Neuronal stem cell (in vitro differentiated cells): ENCODE measurements around the gene TNNI2.
A peak's percentile ranks its signal among the peaks of the same experiment; 100 is the strongest.

Experiments
- DNase-seq: peaks from one replicate; pipeline ENCODE4 v3.0.0-alpha.2; 2013; ENCODE audit warnings: low spot score
- H2AFZ ChIP-seq: one replicate; pipeline ENCODE4 v1.6.1; 2013; ENCODE audit warnings: mild to moderate bottlenecking, low read length, inconsistent platforms
- H2AK5ac ChIP-seq: 2 replicates; pipeline ENCODE4 v1.6.1; 2013; ENCODE audit warnings: low read depth, mild to moderate bottlenecking, inconsistent platforms, low read length, moderate library complexity, mixed read lengths
- H2BK120ac ChIP-seq: 2 replicates; pipeline ENCODE4 v1.6.1; 2013; ENCODE audit warnings: low read depth, mild to moderate bottlenecking, inconsistent platforms, low read length, moderate library complexity, mixed read lengths
- H2BK12ac ChIP-seq: one replicate; pipeline ENCODE4 v1.6.1; 2013; ENCODE audit warnings: low read length, inconsistent platforms
- H2BK15ac ChIP-seq: 2 replicates; pipeline ENCODE4 v1.6.1; 2013; ENCODE audit warnings: mild to moderate bottlenecking, low read length, inconsistent platforms, mixed read lengths
- H2BK5ac ChIP-seq: one replicate; pipeline ENCODE4 v1.6.1; 2013; ENCODE audit warnings: inconsistent platforms, mild to moderate bottlenecking, low read length, moderate library complexity
- H3K14ac ChIP-seq: one replicate; pipeline ENCODE4 v1.6.1; 2013; ENCODE audit warnings: low read length, inconsistent platforms
- H3K18ac ChIP-seq: 2 replicates; pipeline ENCODE4 v1.6.1; 2013; ENCODE audit warnings: low read length, inconsistent platforms
- H3K23ac ChIP-seq: 2 replicates; pipeline ENCODE4 v1.6.1; 2013; ENCODE audit warnings: low read depth, mild to moderate bottlenecking, mixed read lengths, low read length, inconsistent platforms; ENCODE audit not compliant: poor library complexity
- H3K27ac ChIP-seq: replicated peaks from 3 replicates; pipeline ENCODE4 v1.5.1; 2013; ENCODE audit warnings: low read length, inconsistent platforms
- H3K27me3 ChIP-seq, 3 experiments: 2 replicates each; pipeline ENCODE4 v1.6.1; 2013; ENCODE audit warnings: low read length in 3 of 3, mild to moderate bottlenecking in 2 of 3, inconsistent platforms in 1 of 3, low read depth in 1 of 3, mixed read lengths in 1 of 3, moderate library complexity in 1 of 3; ENCODE audit not compliant: control insufficient read depth in 3 of 3, insufficient read depth in 3 of 3
- H3K36me3 ChIP-seq, 2 donors: replicated peaks in 1 of 2; 2 replicates each; pipeline ENCODE4 v1.6.1; 2013; ENCODE audit warnings: low read length in 2 of 2; ENCODE audit not compliant: control insufficient read depth in 2 of 2, insufficient read depth in 2 of 2
- H3K4ac ChIP-seq: 2 replicates; pipeline ENCODE4 v1.6.1; 2013; ENCODE audit warnings: inconsistent platforms, mild to moderate bottlenecking, low read length, moderate library complexity
- H3K4me1 ChIP-seq, 2 donors: 1 replicate in 1 of 2; 2 replicates in 1 of 2; pipeline ENCODE4 v1.6.1; 2013; ENCODE audit warnings: low read length in 2 of 2, low read depth in 1 of 2; ENCODE audit not compliant: control insufficient read depth in 2 of 2, insufficient read depth in 1 of 2
- H3K4me2 ChIP-seq: one replicate; pipeline ENCODE4 v1.6.1; 2013; ENCODE audit warnings: mild to moderate bottlenecking, low read length, inconsistent platforms; ENCODE audit not compliant: insufficient read depth, poor library complexity, severe bottlenecking
- H3K4me3 ChIP-seq, 2 donors: 2 replicates each; pipeline ENCODE4 v1.5.1; 2013; ENCODE audit warnings: low read length in 2 of 2, mild to moderate bottlenecking in 2 of 2, inconsistent platforms in 1 of 2, moderate library complexity in 1 of 2
- H3K79me1 ChIP-seq: one replicate; pipeline ENCODE4 v1.6.1; 2013; ENCODE audit warnings: low read depth, mild to moderate bottlenecking, inconsistent platforms, low read length, moderate library complexity
- H3K9ac ChIP-seq: one replicate; pipeline ENCODE4 v1.6.1; 2013; ENCODE audit warnings: mild to moderate bottlenecking, low read depth, low read length, inconsistent platforms; ENCODE audit not compliant: poor library complexity
- H3K9me3 ChIP-seq, 2 donors: replicated peaks in 1 of 2; 2 replicates each; pipeline versions ENCODE3 to v1.6.1; 2013; ENCODE audit warnings: low read length in 2 of 2, mild to moderate bottlenecking in 2 of 2, inconsistent platforms in 1 of 2, low read depth in 1 of 2, mixed read lengths in 1 of 2, moderate library complexity in 1 of 2; ENCODE audit not compliant: control insufficient read depth in 2 of 2, insufficient read depth in 1 of 2
- H4K8ac ChIP-seq: one replicate; pipeline ENCODE4 v1.6.1; 2013; ENCODE audit warnings: low read depth, mild to moderate bottlenecking, inconsistent platforms, low read length, moderate library complexity
- H4K91ac ChIP-seq: one replicate; pipeline ENCODE4 v1.6.1; 2013; ENCODE audit warnings: low read length, low read depth, mild to moderate bottlenecking, inconsistent platforms; ENCODE audit not compliant: poor library complexity
- WGBS, 2 donors: extraction: QIAGEN DNeasy Blood & Tissue Kit; methylation state at CpG; one replicate each; pipeline ENCODE4 v1.1.7; 2013; ENCODE audit warnings: missing lambda C conversion rate in 2 of 2, mixed read lengths in 1 of 2; ENCODE audit not compliant: insufficient read length in 2 of 2, insufficient replicate concordance in 1 of 2; ENCODE audit errors: extremely low coverage in 2 of 2; 5-methylcytosine and 5-hydroxymethylcytosine counted together

Gene TNNI2

GRCh38 chr11:1868056-1868635, 29.4 kb downstream of the TNNI2 start:
- Histone ChIP-seq H2BK12ac (peak overlapping the region; percentile 94), H3K4me2 (no peak overlapping the region), H3K4me3 (no peak overlapping the region), H3K79me1 (no peaks in the 10 kb centered on the region), H3K36me3 (no peaks in the 10 kb centered on the region), H2AK5ac (peak overlapping the region; percentile 100), H3K4me1 (peaks cover 28 to 44% of the 10 kb centered on the region in 2 donors), H3K27me3 (peaks cover 0 to 3% (median 0%) of the 10 kb centered on the region in 3 experiments), H3K14ac (peak overlapping the region; percentile 71), H4K8ac (peak overlapping the region; percentile 72), H4K91ac (no peak overlapping the region), H2BK120ac (peak overlapping the region; percentile 87), H3K23ac (peak overlapping the region; percentile 55), H2BK5ac (peak overlapping the region; percentile 75), H3K9me3 (no peaks in the 10 kb centered on the region), H3K9ac (no peak overlapping the region), H2AFZ (no peak overlapping the region), H2BK15ac (peak overlapping the region; percentile 81), H3K4ac (peak overlapping the region; percentile 53), H3K27ac (no peak overlapping the region), H3K18ac (peak overlapping the region; percentile 93)
- DNase-seq, result no peak
- no CpG with 5 or more reads among the region's 14 CpGs for WGBS, 2 donors

DNA sequence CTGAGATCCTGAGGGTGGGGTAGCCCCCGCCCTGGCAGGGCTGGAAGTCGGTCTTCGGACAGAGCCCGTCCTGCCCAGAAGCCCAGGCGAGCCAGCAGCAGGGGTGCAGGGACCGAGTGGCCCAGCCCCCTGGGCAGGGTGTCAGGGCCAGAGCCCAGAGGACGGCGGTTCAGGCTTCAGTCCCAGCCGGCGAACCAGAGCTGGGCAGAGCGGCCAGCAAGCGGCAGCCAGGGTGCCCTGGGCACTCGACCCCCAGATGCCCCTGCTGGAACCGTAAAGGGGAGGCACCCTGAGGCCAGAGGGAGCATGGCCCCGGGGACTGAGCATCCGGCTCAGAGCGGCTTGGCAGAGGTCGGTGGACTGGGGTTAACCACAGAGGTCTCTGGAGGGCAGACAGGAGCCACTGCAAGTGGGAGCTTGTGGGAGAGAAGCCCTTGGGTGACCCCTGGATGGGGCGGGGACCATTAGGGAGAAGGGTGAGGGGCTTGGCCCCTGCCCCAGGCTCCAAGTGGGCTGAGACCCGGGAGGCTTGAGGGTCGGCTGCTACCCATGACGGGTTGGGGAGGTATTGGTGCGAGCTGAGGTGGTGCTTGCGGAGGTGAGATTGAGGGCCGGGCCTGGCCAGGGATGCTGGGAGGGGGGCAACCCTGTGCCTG, 30.0 kb downstream of the TNNI2 start:
- Histone ChIP-seq H3K18ac (peak overlapping the region; percentile 93), H3K9ac (no peak overlapping the region), H2BK15ac (peak overlapping the region; percentile 81), H2AK5ac (peak overlapping the region; percentile 100), H2AFZ (no peak overlapping the region), H3K4me3 (no peak overlapping the region), H3K27me3 (peaks cover 0 to 3% (median 0%) of the 10 kb centered on the region in 3 experiments), H3K9me3 (no peaks in the 10 kb centered on the region), H2BK120ac (peak overlapping the region; percentile 76), H2BK12ac (peak overlapping the region; percentile 94), H3K4me1 (peaks cover 25 to 42% of the 10 kb centered on the region in 2 donors), H3K4me2 (no peak overlapping the region), H2BK5ac (peak overlapping the region; percentile 75), H3K14ac (peak overlapping the region; percentile 94), H3K36me3 (no peaks in the 10 kb centered on the region), H4K91ac (no peak overlapping the region), H3K4ac (no peak overlapping the region), H3K79me1 (no peaks in the 10 kb centered on the region), H3K27ac (no peak overlapping the region), H4K8ac (no peak overlapping the region), H3K23ac (peak overlapping the region; percentile 55)
- no peak for DNase-seq
- WGBS, 2 donors, result no CpG with 5 or more reads among the region's 25 CpGs

- no peak for DNase-seq
- no CpG with 5 or more reads among the region's 34 CpGs for WGBS, 2 donors
These were observed 30.9 kb downstream of the TNNI2 start for GRCh38 chr11:1869427-1870325.

More at GRCh38 chr11:1869427-1870325, 30.9 kb downstream of the TNNI2 start:
- Histone ChIP-seq H3K4me1 (peaks cover 18 to 33% of the 10 kb centered on the region in 2 donors), H3K9ac (no peak overlapping the region), H3K27me3 (peaks cover 0 to 3% (median 0%) of the 10 kb centered on the region in 3 experiments), H3K4me3 (no peak overlapping the region), H3K27ac (no peak overlapping the region), H2BK12ac (peak overlapping the region; percentile 84), H3K4ac (no peak overlapping the region), H2AFZ (no peak overlapping the region), H3K18ac (peak overlapping the region; percentile 89), H3K79me1 (no peaks in the 10 kb centered on the region), H3K36me3 (no peaks in the 10 kb centered on the region), H4K8ac (no peak overlapping the region), H2AK5ac (peak overlapping the region; percentile 88), H3K9me3 (no peaks in the 10 kb centered on the region), H3K14ac (no peak overlapping the region), H2BK120ac (no peak overlapping the region), H2BK15ac (peak overlapping the region; percentile 45), H3K23ac (peak overlapping the region; percentile 73), H4K91ac (no peak overlapping the region), H2BK5ac (no peak overlapping the region), H3K4me2 (no peak overlapping the region)
